ENCODE results near the gene MRPS27. TPM values are rescaled to one million over a fixed set of nuclear protein-coding genes. Genes with fewer than 3 reads are reported as not detected.

MRPS27 gene
- total and polyA plus RNA-seq, 9 of the 15 experiments (the other 6 are each of a cell fraction or from before 2014, with no cell fraction given) = 73.6 to 144 (median 106) TPM

- TF ChIP-seq TSHZ1 (CRISPR knock-in tag; IDR thresholded peaks at IDR 0.05) = no peak
- no peak for TF ChIP-seq ZEB2 (IDR thresholded peaks at IDR 0.05)
- peak; percentile 78 for TF ChIP-seq ATF7 (IDR thresholded peaks at IDR 0.05)
- no peak for TF ChIP-seq ZNF75A (CRISPR knock-in tag; IDR thresholded peaks at IDR 0.05)
- peak; percentile 77 to 90 for TF ChIP-seq RAD21 (CRISPR knock-in tag; conservative IDR thresholded peaks at IDR 0.05 in 1 of 2, IDR thresholded peaks at IDR 0.05 in 1 of 2)
- 0 out of 2 replicates have a peak, but pooled peaks have one; percentile 6 for TF ChIP-seq CBFA2T3 (IDR thresholded peaks at IDR 0.05)
- peak in 1 of 2 experiments; percentile 70; a peak in 1 of 4 replicates for TF ChIP-seq SRF (CRISPR knock-in tag; IDR thresholded peaks at IDR 0.05)
- no peak for TF ChIP-seq SPI1 (IDR thresholded peaks at IDR 0.05; ENCODE audit: borderline replicate concordance, low read depth, low read length)
- peak; percentile 69 for TF ChIP-seq NCOA6 (IDR thresholded peaks at IDR 0.05)
- no peak for TF ChIP-seq ZC3H11A (IDR thresholded peaks at IDR 0.05; ENCODE audit: low read depth, low read length)
- TF ChIP-seq SMAD2 (IDR thresholded peaks at IDR 0.05; ENCODE audit: low read depth, low read length) = no peak
- TF ChIP-seq FOXP4 (CRISPR knock-in tag; IDR thresholded peaks at IDR 0.05; ENCODE audit: borderline replicate concordance) = 0 out of 2 replicates have a peak, but pooled peaks have one; percentile 64
- peak; percentile 21 for TF ChIP-seq PRDM10 (IDR thresholded peaks at IDR 0.05; ENCODE audit: partially characterized antibody)
- peak; percentile 78; the same call in 1 of the 2 replicates for TF ChIP-seq GTF2F1 (IDR thresholded peaks at IDR 0.05; ENCODE audit: low read depth, low read length)
- peak in 1 of 2 experiments; percentile 52; a peak in 1 of 4 replicates for TF ChIP-seq SIN3A (IDR thresholded peaks at IDR 0.05; ENCODE audit: borderline replicate concordance in 2 of 2, control insufficient read depth in 1 of 2, low read depth in 2 of 2, low read length in 2 of 2)
- no peak for TF ChIP-seq CBX8 (IDR thresholded peaks at IDR 0.05; ENCODE audit: borderline replicate concordance, extremely low read depth, low read depth, low read length, poor library complexity, severe bottlenecking)
- TF ChIP-seq LCOR (CRISPR knock-in tag; IDR thresholded peaks at IDR 0.05) = peak; percentile 78
Measured at GRCh38 chr5:72307968-72308852, 11.8 kb downstream of the MRPS27 start (continued).
